ENCODE results near the gene GMPPA. TPM values are rescaled to one million over a fixed set of nuclear protein-coding genes. Genes with fewer than 3 reads are reported as not detected.

Gene GMPPA
- total and polyA plus RNA-seq, 4 donors, result 18.8 to 48.9 (median 38.7) TPM

- 4 to 6% methylated on average over 53 to 54 of the region's 54 CpGs for WGBS, 2 donors
- Histone ChIP-seq H3K9me3 (ENCODE audit: control insufficient read depth in 4 of 4, insufficient read depth in 3 of 4, low read length in 3 of 4) (peaks cover 0 to 2% (median 0%) of the 10 kb centered on the region in 4 donors), H3K4me1 (ENCODE audit: control insufficient read depth in 5 of 5, insufficient read depth in 5 of 5, low read length in 5 of 5) (peaks cover 0 to 10% (median 3%) of the 10 kb centered on the region in 5 donors), H3K27me3 (ENCODE audit: control insufficient read depth in 3 of 3, insufficient read depth in 3 of 3, low read length in 2 of 3) (peaks cover 0 to 5% (median 3%) of the 10 kb centered on the region in 3 donors), H3K9ac (ENCODE audit: insufficient read depth in 1 of 2, low read length in 2 of 2) (no peak overlapping the region), H3K27ac (ENCODE audit: low read depth in 1 of 2, low read length in 1 of 2) (no peak overlapping the region), H3K36me3 (ENCODE audit: control insufficient read depth in 4 of 4, insufficient read depth in 4 of 4, low read length in 4 of 4) (peaks cover 0 to 4% (median 1%) of the 10 kb centered on the region in 4 donors), H3K4me3 (peak overlapping the region; percentile 17)
- peak in 1 of 3 donors; percentile 22 for DNase-seq
- TF ChIP-seq CTCF (IDR thresholded peaks at IDR 0.05; ENCODE audit: control extremely low read depth, extremely low read depth), result no peak
- peak; percentile 9 for ATAC-seq (ENCODE audit: insufficient read depth, low FRiP score)
Measured at GRCh38 chr2:219551441-219552381, 53.0 kb downstream of the GMPPA start.

- ATAC-seq (ENCODE audit: insufficient read depth, low FRiP score) (peak; percentile 93), DNase-seq (peak; percentile 92 to 94 (median 92))
- 1 to 3% methylated on average over 61 to 99 of the region's 99 CpGs for WGBS, 2 donors
- H3K4me1 ChIP-seq (ENCODE audit: control insufficient read depth in 5 of 5, insufficient read depth in 5 of 5, low read length in 5 of 5), result peaks cover 0 to 10% (median 3%) of the 10 kb centered on the region in 5 donors
- peaks cover 0 to 2% (median 0%) of the 10 kb centered on the region in 4 donors for H3K9me3 ChIP-seq (ENCODE audit: control insufficient read depth in 4 of 4, insufficient read depth in 3 of 4, low read length in 3 of 4)
- no peak overlapping the region for H3K9ac ChIP-seq (ENCODE audit: insufficient read depth in 1 of 2, low read length in 2 of 2)
- H3K4me3 ChIP-seq, result peak overlapping the region; percentile 55
- H3K27me3 ChIP-seq (ENCODE audit: control insufficient read depth in 3 of 3, insufficient read depth in 3 of 3, low read length in 2 of 3), result peaks cover 0 to 5% (median 3%) of the 10 kb centered on the region in 3 donors
- no peak for TF ChIP-seq CTCF (IDR thresholded peaks at IDR 0.05; ENCODE audit: control extremely low read depth, extremely low read depth)
- H3K36me3 ChIP-seq (ENCODE audit: control insufficient read depth in 4 of 4, insufficient read depth in 4 of 4, low read length in 4 of 4), result peaks cover 0 to 4% (median 1%) of the 10 kb centered on the region in 4 donors
- H3K27ac ChIP-seq (ENCODE audit: low read depth in 1 of 2, low read length in 1 of 2), result no peak overlapping the region
Measured at GRCh38 chr2:219552382-219553167, 53.9 kb downstream of the GMPPA start.

- H3K9me3 ChIP-seq (ENCODE audit: control insufficient read depth in 4 of 4, insufficient read depth in 3 of 4, low read length in 3 of 4), result peaks cover 0 to 2% (median 0%) of the 10 kb centered on the region in 4 donors
- no peak overlapping the region for H3K9ac ChIP-seq (ENCODE audit: insufficient read depth in 1 of 2, low read length in 2 of 2)
- H3K27me3 ChIP-seq (ENCODE audit: control insufficient read depth in 3 of 3, insufficient read depth in 3 of 3, low read length in 2 of 3), result peaks cover 0 to 5% (median 3%) of the 10 kb centered on the region in 3 donors
- no peak for DNase-seq
- H3K36me3 ChIP-seq (ENCODE audit: control insufficient read depth in 4 of 4, insufficient read depth in 4 of 4, low read length in 4 of 4), result peaks cover 0 to 3% (median 1%) of the 10 kb centered on the region in 4 donors
- WGBS, 2 donors, result 31 to 33% methylated on average over 7 of the region's 7 CpGs
- H3K27ac ChIP-seq (ENCODE audit: low read depth in 1 of 2, low read length in 1 of 2), result no peak overlapping the region
- no peak overlapping the region for H3K4me3 ChIP-seq
- no peak for ATAC-seq (ENCODE audit: insufficient read depth, low FRiP score)
- H3K4me1 ChIP-seq (ENCODE audit: control insufficient read depth in 5 of 5, insufficient read depth in 5 of 5, low read length in 5 of 5), result peaks cover 0 to 10% (median 3%) of the 10 kb centered on the region in 5 donors
- TF ChIP-seq CTCF (IDR thresholded peaks at IDR 0.05; ENCODE audit: control extremely low read depth, extremely low read depth), result no peak
Measured at GRCh38 chr2:219553168-219553417, 54.4 kb downstream of the GMPPA start.

All from lung (tissue), 12 donors.